Cardiac fibroblast (primary cell): Measurements from ENCODE around the gene RASGEF1B.

Experiments used
- DNase-seq, 2 donors: peaks; one replicate each; pipeline versions ENCODE4 v3.0.0 to v3.0.0-alpha.2; 2010; ENCODE audit warnings: low read depth in 2 of 2
- H3K4me3 ChIP-seq, 2 donors: replicated peaks in 1 of 2; 1 replicate in 1 of 2; 2 replicates in 1 of 2; pipeline ENCODE4 v1.5.1; 2011; ENCODE audit warnings: low read depth in 2 of 2, low read length in 2 of 2, mild to moderate bottlenecking in 2 of 2, moderate library complexity in 1 of 2
- TF ChIP-seq, protein P1 (sequence below): IDR thresholded peaks from one replicate; pipeline ENCODE4 v1.5.1; 2011; ENCODE audit warnings: low read depth, mild to moderate bottlenecking, low read length, inconsistent platforms

The RASGEF1B gene

DNA sequence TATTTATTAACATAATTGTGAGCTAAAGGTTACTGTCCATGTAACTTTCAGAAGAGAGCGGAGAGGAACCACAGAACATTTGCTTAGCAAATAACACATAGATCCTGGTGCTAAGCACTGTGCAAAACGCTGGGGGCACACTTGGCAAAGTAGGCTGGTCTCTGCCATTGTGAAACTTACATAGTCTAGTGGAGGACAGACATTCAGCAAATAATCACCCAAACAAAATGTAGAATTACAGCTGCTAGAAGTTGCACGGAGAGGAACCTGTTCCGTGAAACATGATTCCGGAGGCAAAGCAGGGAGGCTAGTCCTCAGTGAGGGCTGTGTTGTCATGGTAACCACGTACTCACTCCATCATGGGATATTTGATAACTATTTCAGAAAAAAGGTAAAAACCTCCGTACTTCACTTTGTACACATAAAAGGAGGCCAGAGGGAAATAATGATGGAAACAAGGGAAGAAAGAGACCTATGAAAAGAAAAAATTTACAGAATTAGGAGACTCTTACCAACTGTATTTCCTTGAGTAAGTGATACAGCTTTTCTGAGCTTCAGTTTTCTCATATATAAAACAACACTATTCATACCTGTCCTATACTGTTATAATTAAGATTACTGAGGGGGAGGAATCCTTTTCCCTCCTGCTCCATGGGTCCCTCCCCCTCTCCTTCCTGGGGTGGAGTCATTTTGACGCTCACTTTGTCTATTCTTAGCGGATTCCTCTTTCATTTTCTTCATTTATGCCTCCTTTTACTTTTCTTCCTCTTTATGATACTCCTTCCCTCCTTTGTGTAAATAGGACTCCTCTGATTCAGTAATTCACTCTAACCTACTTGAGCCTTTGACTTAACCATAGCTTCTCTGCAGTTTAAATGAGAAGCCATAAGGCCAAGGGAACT lies 825 bp upstream of the RASGEF1B start:
- TF ChIP-seq, protein P1, sequence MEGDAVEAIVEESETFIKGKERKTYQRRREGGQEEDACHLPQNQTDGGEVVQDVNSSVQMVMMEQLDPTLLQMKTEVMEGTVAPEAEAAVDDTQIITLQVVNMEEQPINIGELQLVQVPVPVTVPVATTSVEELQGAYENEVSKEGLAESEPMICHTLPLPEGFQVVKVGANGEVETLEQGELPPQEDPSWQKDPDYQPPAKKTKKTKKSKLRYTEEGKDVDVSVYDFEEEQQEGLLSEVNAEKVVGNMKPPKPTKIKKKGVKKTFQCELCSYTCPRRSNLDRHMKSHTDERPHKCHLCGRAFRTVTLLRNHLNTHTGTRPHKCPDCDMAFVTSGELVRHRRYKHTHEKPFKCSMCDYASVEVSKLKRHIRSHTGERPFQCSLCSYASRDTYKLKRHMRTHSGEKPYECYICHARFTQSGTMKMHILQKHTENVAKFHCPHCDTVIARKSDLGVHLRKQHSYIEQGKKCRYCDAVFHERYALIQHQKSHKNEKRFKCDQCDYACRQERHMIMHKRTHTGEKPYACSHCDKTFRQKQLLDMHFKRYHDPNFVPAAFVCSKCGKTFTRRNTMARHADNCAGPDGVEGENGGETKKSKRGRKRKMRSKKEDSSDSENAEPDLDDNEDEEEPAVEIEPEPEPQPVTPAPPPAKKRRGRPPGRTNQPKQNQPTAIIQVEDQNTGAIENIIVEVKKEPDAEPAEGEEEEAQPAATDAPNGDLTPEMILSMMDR, result peak; percentile 2
- H3K4me3 ChIP-seq, result peak overlapping the region; percentile 44 to 62
- peak; percentile 37 to 69 for DNase-seq

DNA sequence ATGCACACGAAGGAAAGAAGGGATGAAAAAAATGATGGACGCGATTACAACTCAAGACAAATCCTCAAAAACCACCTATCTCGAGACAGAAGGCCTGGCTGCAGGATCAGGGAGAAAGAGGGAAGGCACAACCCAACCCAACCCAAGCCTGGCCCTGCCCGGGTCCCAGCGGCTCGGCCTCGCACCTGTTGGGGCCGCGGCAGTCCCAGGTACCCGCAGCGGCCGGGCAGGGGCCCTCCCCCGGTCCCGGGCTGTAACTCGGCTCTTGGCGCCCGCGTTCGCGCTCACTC lies 464 bp downstream of the RASGEF1B start:
- TF ChIP-seq, protein P1, result no peak
- H3K4me3 ChIP-seq, result peak overlapping the region; percentile 62 to 77
- DNase-seq, result peak in 1 of 2 donors; percentile 9

DNA sequence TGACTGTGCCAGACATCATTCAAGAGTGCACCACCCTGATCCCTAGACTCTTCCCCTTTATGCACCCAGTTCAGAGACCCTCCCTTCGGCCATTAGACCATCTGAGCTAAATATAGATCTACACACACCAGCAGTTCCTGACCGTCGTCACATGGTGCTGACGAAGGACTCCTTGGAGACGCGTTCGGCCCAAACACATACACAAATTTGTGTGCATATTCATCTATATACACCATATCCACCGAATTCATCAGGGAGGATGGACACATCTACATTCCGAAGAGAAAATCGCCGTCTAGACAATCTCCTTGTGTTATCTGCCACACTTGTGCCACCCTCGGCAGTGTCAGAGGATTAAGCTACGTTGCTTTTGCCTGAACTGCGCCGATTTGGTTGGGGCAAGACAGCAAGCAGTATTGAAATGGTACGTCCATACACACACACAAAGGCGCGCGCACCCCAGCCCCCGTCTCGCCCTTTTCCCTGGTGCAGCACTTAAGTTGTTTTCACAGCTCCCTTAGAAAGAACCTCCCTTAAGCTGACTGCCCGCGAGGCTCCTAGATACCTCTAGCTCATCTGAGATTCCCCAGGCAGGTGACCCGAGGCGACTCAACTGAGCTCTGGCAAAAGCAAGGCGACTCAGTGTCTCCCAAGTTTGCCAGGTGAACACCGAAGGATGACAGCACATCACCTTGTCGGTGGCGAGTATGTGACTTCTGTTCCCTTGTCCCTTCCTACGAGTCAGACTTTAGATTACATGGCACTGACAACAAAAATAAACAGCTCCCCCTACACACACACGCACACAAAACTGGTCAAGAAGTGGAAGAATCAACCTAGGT lies 1.0 kb downstream of the RASGEF1B start:
- H3K4me3 ChIP-seq, result peak overlapping the region; percentile 62 to 77
- TF ChIP-seq, protein P1, result no peak
- peak; percentile 16 to 61 for DNase-seq

DNA sequence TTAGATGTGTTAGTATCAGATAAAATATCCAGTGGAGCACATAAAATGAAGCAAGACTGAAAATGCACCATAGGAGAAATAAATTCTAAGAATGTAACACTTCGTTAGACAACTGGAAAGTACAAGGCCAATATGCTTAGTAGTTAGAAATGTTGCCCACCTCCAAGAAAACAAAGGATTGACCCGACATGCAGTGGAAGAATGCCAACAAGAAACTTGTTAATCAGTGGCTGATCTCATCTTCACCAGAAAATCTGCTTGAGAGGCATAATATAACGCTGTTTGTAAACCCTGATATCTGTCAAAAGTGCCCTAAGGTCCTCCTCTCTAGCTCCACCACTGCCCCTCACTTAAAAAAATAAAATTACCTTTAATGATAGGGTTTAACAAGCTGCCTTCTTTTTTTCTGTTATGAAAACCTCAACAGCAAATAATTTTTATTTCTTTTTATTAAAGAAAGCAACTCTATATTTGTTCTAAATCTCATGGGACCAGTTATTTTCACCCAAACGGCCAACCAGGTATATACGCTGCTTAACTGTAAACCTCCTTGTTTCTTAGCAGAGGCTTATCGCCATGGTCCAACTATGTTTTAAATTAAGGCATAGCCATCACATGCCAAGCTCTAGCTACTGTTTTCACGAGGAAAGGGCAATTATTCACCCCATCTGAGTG lies 1.8 kb downstream of the RASGEF1B start:
- TF ChIP-seq, protein P1, result no peak
- peak overlapping the region in 1 of 2 donors; percentile 77 for H3K4me3 ChIP-seq
- no peak for DNase-seq

DNA sequence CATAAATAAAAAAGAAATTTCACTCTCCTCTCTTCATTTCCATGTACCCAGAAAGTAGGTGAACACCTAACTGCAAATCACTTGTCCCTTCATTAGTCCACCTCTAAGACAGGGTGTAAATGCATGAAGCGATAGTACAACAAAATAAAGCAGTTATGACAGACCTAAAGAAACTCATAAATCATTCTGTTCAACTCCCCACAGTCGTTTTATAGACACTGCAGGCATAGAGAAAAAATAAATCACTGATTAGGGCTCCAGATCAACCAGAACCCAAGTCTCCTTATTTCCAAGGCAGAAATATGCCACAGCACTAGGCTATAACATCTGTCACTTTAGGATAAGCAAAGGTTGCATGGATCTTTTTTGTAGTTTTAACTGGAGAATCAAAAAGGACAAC lies 3.0 kb downstream of the RASGEF1B start:
- TF ChIP-seq, protein P1, result no peak
- no peak for DNase-seq
- H3K4me3 ChIP-seq, result no peak overlapping the region

DNA sequence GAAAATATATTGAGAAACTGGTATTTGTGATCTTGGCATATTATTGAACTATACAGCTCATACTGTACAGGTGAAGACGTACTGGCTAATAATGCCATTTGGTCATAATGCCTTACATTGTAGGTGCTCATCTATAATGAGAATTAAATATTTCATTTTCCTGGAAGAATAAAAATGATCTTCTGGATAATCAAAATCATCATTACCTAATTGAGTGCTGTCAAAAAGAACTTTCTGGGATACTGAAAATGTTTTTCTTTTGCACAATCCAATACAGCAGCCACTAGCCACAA lies 4.1 kb downstream of the RASGEF1B start:
- no peak for DNase-seq
- TF ChIP-seq, protein P1, result no peak
- no peak overlapping the region for H3K4me3 ChIP-seq
